HUDEP-2 (cell line): ENCODE measurements around the gene LINS1.

Experiments used
- DNase-seq, 76 experiments: peaks; one replicate each; lab custom pipeline; 2025; ENCODE audit not compliant: unreplicated experiment in 76 of 76; lab: John Stamatoyannopoulos, UW

The LINS1 gene

GRCh38 chr15:100602064-100602822 lies at the start of gene LINS1, which contains the start of gene ASB7:
TSS of gene LINS1 (minus strand) at chr15:100602184. CDS start at chr15:100580842, 21,342 bp downstream.
TSS of gene ASB7 (plus strand) at chr15:100602589. CDS start at chr15:100612217, 9,628 bp downstream.
- peak; percentile 92 to 100 (median 99) for DNase-seq

DNA sequence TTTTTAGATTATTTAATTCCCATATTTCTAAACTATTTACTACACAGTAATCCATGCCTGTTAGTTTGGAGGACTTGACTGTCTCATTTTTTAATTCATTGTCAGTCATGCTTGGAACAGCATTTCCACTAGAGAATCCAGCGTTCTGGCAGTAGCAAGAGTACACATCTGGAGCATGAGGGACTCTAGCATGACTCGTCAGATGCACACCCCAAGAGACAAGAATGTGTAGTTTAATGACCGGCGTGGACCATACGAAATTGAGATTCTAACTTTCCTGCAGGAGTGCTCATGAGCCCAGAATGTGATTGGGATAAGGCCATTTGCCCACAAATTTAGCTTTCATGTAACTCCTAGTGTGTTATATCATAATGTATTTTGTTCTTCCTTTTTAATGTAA lies 49.3 kb upstream of the LINS1 start:
- DNase-seq = no peak

- no peak for DNase-seq
Observed at GRCh38 chr15:100650685-100651084, 48.7 kb upstream of the LINS1 start.

- DNase-seq = no peak
Observed at GRCh38 chr15:100648951-100649350, 47.0 kb upstream of the LINS1 start.

DNA sequence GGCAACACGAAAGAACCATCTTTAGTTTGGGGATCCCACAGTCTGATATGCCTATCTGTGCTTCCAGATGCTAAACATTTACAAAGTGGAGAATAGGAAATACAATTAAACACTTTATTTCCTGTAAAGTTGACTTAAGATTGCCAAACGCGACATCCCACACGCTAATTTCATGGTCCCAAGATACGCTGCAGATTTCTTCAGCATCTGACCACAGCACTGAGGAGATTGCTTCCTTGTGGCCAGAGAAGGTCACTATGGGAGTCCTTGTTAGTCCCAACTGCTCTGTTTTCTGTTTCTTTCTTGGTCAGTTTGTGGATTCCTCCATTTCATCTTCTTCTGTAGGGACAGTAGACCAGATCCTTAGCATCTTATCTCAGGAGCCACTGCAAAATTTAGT lies 43.7 kb upstream of the LINS1 start:
- no peak for DNase-seq

DNA sequence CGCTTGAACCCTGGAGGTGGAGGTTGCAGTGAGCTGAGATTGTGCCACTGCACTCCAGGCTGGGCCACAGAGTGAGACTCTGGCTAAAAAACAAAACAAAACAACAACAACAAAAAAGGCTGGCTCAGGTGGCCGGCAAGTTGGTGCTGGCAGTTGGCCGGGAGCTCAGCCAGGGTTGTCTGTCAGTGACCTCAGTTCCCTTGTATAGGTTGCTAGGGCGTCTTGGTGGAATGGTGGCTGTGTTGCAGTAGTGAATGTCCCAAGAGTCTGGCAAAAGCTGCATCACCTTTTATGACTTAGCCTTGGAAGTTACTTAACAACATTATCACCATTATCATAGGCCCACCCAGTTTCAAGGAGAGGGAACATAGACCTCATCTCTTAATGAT lies 41.0 kb upstream of the LINS1 start:
- DNase-seq = no peak

DNA sequence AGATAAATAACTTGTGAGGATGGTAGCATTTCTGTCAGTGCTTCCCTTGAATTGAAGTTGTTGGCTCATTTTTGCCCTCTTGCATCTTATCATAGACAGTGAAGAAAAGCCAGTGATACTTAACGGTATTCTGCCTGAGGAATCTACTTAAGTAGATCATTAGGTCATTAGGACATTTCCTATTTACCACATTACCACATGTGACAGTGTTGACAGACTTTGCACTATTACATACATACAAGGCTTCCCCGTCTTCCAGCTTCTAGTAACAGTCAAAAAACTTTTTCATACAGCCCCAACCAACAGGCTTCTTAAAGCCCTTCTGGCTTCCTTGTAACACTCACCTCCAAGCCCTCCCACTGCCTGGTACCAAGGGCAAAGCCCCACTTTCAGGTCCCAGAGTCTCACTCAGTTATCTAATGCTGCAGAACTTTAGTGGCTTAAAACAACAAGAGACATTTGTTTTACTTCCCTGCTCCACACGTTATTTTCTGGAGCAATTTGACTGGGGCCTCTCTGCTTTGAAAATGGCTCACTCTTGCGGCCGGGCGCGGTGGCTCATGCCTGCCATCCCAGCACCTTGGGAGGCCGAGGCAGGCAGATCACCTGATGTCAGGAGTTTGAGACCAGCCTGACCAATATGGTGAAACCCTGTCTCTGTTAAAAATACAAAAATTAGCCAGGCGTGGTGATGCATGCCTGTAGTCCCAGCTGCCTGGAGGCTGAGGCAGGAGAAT lies 40.4 kb upstream of the LINS1 start:
- DNase-seq = no peak

- no peak for DNase-seq
Observed at GRCh38 chr15:100638177-100638730, 36.3 kb upstream of the LINS1 start.

DNA sequence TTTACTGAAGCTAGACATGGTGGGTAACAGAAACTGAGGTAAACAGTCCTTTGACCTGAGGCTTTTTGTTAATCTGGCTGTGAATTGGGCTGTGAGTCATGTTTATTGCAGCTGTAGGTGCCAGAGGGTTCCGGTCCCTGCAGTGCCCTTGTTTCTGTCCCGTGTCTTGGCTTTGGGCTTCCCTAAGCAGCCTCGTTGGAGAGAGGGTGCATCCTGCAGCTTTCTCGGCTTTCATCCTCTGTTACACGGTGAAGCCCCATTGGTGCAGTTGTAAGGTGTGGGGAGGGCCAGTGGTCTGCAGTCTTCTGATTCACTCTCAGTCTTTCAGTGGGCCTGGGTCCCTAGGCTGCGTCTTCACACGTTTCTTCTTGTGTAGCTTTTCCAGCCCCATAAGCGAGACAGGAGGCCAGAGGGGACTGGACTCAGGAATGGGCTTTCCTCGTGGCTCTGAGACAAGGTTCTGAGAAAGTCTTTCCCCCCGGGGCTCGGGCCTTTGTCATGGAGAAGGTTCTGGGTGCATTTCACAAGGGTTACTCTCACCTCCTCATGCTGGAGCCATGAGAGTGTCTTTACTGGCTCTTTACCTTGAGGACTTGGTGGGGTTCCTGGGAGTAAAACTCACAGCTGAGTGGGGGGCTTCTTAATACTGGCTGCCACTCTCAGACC lies 33.6 kb upstream of the LINS1 start:
- DNase-seq = no peak

- no peak for DNase-seq
Observed at GRCh38 chr15:100633763-100634075, 31.7 kb upstream of the LINS1 start.

DNA sequence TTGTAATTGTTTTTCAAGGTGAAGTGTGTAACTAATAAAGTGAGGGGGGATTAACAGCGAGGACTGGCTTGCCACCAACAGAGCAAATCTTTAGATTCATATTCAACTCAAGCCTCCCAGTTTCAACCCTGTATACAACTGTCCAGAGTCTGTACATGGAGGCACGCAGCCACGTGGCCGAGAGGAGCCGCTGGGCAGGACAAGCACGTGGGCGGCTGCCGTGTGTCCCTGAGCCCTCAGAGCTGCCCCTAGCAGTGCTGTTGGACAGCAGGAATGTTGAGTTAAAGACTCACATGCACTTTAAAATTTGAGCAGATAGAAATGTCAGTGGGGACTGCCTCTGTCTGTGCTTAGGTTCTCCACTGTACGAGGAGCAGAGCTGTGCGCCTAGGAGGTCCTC lies 29.8 kb upstream of the LINS1 start:
- DNase-seq = no peak

GRCh38 chr15:100628746-100629145 lies 26.8 kb upstream of the LINS1 start:
- DNase-seq = no peak

GRCh38 chr15:100627789-100628395 lies 25.9 kb upstream of the LINS1 start:
- peak in 50 of 76 experiments; percentile 1 to 60 (median 22) for DNase-seq

DNA sequence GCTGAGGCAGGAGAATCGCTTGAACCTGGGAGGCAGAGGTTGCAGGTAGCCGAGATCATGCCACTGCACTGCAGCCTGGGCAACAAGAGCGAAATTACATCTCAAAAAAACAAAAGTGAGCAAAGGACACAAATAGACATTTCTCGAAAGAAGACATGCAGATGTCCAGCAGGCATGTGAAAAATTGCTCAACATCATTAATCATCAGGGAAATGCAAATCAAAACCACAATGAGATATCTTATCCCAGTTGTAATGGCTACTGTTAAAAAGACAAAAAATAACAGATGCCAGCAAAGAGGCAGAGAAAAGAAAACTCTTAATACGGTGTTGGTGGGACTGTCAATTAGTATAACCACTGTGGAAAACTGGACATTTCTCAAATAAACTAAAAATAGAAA lies 21.3 kb upstream of the LINS1 start:
- DNase-seq = no peak

- no peak for DNase-seq
Observed at GRCh38 chr15:100616700-100617099, 14.7 kb upstream of the LINS1 start.

DNA sequence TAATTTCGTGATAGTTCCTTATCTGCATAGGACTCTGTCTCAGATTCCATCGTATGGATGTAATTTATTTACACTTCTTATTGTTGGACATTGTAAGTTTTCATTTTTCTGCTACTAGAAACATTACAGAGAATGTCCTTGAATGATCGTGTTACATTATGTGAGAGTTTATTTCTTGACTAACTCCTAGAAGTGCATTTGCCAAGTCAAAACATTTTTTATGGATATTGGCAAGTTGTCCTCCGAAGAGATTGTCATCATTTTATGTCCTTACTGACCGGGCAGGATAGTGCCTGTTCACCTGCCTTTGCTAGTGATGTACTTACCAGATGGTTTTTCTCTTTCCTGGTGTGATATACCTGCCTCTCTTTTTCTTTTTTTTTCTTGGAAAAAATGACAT lies 13.8 kb upstream of the LINS1 start:
- no peak for DNase-seq

DNA sequence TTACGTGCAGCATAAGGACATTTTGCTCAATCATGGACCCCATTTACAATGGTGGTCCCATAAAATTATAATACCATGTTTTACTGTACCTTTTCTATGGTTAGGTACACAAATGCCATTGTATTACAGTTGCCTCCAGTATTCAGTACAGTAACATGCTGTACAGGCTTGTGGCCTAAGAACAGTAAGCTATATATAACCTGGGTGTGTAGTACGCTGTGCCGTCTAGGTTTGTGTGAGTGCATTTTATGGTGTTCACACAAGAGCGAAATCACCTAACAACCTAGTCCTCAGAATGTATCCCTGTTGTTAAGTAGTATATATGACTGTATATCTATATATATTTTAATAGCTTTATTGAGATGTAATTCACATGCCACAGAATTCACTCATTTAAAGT lies 12.9 kb upstream of the LINS1 start:
- DNase-seq = no peak

- DNase-seq = peak in 1 of 76 experiments; percentile 2
Observed at GRCh38 chr15:100614336-100614735, 12.4 kb upstream of the LINS1 start.

DNA sequence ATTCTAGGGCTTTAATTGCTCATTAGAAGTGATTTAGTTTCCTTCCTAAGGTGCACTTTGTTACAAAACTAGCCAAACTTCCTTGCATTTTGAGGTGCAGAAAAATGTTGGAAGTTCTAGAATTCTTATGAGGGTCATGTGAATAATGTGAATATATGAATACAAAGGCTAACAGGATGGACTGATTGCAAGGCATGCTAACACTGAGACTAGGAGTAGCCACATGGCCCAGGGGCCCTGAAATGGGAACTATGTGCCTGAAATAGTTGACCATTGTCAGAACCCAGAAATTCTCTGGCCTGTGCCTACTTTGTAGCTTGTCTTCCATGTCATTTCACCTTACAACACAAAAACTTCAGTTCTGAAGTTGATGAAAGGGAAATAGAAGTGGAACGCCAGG lies 11.2 kb upstream of the LINS1 start:
- DNase-seq = no peak

GRCh38 chr15:100612539-100612938 lies 10.6 kb upstream of the LINS1 start:
- no peak for DNase-seq

- DNase-seq = peak in 6 of 76 experiments; percentile 6 to 29 (median 11)
Observed at GRCh38 chr15:100602823-100603393, 924 bp upstream of the LINS1 start.
